ENCODE measurements around the gene TMEM151B.

DNA sequence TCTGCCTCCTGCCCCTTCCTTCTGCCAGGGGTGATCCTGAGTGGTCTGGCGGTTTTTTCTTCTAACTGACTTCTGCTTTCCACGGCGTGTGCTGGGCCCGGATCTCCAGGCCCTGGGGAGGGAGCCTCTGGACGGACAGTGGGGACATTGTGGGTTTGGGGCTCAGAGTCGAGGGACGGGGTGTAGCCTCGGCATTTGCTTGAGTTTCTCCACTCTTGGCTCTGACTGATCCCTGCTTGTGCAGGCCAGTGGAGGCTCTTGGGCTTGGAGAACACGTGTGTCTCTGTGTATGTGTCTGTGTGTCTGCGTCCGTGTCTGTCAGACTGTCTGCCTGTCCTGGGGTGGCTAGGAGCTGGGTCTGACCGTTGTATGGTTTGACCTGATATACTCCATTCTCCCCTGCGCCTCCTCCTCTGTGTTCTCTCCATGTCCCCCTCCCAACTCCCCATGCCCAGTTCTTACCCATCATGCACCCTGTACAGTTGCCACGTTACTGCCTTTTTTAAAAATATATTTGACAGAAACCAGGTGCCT lies 36.6 kb upstream of the TMEM151B start:
- TF ChIP-seq, protein P1, sequence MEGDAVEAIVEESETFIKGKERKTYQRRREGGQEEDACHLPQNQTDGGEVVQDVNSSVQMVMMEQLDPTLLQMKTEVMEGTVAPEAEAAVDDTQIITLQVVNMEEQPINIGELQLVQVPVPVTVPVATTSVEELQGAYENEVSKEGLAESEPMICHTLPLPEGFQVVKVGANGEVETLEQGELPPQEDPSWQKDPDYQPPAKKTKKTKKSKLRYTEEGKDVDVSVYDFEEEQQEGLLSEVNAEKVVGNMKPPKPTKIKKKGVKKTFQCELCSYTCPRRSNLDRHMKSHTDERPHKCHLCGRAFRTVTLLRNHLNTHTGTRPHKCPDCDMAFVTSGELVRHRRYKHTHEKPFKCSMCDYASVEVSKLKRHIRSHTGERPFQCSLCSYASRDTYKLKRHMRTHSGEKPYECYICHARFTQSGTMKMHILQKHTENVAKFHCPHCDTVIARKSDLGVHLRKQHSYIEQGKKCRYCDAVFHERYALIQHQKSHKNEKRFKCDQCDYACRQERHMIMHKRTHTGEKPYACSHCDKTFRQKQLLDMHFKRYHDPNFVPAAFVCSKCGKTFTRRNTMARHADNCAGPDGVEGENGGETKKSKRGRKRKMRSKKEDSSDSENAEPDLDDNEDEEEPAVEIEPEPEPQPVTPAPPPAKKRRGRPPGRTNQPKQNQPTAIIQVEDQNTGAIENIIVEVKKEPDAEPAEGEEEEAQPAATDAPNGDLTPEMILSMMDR (IDR thresholded peaks at IDR 0.05): no peak
- TF ChIP-seq POLR2A (IDR thresholded peaks at IDR 0.05): no peak
- TF ChIP-seq POLR2AphosphoS5 (IDR thresholded peaks at IDR 0.05): no peak
